HG02970 (cell line): ENCODE data around the gene HDAC9.
A peak's percentile ranks its signal among the peaks of the same experiment; 100 is the strongest.

Experiments
- ATAC-seq: cut with Tn5 transposase; IDR thresholded peaks from one replicate; pipeline ENCODE4 v1.9.1; 2021; ENCODE audit warnings: mild to moderate bottlenecking, moderate library complexity, moderate number of reproducible peaks; ENCODE audit not compliant: unreplicated experiment, low FRiP score

The HDAC9 gene

DNA sequence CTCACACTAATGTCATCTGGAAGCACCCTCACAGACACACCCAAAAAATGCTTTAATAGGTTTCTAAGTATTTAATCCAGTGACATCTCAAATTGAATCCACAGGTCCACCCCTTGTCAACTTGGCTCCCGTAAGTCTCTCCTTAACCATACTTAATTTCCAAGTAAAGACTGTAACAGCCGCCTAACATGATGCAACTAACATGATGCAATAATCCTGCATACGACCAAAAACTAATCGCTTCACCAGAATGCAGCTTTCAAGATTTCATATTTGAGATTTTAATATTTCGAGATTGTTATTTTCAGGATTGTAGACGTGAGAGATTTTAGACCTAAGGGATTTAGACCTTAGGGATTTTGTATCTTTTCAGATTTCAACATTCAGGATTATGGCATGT is 3.7 kb upstream of the HDAC9 start:
- ATAC-seq, result no peak

DNA sequence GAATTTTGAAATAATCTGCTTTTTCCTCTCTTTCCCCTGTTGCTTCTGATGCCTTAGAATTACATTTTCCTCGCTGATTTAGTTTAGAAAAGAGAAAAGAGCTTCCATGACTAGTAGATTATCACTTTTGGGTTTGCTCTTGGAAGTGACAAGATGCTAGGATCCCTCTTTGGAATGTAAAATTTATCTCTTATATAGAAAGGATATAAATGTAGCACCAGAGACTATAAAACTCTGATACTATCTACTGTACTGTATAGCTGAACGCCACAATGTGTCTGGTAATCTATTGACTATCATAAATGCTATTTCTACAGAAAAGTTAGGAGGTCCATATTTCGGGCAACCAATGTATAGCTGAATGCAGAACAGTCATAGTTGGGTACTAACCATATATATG is 1.1 kb upstream of the HDAC9 start:
- ATAC-seq, result no peak

DNA sequence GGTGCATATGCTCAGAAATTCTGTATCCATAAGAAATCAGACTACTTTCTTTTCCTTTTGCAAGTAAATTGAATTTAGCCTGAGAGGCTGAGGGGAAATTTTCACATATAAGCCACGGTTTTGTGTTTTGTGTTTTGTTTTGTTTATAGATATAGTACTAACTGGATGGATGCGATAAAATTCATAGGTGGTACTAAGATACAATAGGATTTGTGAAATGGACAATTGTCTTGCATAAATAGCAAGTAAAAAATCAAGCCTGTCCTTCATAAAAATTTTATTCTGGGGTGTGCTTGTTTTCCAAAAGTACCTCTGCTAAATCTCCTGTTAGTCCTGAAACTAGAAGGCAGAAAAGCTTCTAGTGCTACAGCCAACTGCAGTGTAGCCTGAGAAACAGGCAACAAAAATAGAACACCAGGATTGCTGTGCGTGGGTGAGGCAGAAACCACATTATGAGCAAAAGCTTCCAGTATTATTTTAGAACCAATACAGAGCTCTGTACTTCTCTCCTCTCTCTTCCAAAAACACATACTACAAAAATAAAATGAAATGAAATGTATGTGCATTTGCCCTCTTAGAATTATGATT is 634 bp upstream of the HDAC9 start:
- ATAC-seq, result no peak

DNA sequence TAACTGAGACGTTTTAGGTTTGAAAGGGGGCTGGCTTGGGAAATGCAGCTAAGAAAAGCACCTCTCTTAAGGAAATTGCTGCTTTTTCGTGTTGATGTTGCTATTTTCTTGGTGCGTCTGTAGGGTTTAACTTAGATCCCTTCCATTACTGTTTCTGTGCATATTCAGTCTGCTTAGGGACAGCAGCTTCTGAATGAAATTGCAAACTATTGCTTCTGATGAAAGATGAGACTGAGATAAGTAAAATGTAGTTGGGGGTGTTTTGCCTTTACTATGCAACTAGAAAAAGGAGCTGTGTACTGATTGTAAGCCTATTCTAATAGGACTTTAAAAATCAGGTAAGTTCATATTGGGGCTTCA is 772 bp downstream of the HDAC9 start:
- no peak for ATAC-seq

DNA sequence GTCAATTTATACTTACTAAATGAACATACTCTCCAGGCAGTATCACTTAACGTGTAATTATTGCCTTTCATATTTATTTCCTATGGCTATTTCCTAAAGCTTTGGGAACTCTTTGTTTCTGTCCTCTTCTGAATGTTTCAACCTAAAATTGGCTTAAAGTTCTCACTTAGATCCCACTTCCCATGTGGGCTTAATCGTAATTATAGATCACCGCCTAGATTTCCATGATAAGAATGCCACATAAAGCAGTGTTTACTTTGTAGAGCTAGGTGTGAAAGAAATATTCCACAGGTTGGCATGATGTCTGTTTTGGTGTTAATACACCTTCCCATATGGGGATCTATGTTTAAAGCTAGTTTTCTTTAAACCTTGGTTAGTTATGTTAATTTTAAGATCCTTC is 1.5 kb downstream of the HDAC9 start:
- no peak for ATAC-seq

DNA sequence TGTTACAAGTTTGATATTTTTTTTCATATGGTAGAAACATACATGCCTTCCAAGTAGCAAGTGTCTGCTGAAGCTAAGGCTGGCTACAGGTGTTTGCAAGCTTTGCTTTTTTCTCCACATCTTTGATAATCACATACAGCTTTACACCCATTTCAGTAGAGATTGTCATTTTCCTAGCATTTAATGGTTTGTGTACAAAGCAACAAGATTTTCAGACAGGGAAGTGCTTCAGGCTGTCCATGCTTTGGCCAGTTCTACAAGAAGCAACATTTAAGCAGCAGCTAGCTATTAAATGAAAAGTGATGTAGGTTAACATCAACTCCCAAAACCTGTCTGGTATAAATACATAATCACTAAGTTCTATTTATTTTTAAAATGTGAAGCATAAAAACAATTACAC is 2.3 kb downstream of the HDAC9 start:
- no peak for ATAC-seq

DNA sequence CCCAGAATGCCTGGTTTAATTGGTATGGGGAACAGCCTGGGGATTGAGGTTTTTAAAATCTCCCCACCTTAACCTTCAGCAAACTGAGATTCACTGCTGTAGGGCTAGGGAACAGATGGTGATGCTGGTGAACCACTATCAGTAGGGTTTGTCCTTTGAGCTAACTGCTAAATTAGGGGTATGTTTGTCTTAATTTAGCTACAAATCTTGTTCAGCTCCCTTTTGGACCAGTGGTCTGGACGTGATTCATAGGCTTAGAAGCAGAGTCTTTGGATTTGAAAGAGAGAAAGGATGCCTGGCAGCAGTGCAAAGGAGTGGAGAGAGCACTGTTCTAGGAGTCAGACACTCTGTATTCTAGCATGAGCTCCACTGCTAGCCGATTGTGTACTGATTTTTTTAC is 2.8 kb downstream of the HDAC9 start:
- ATAC-seq, result no peak

DNA sequence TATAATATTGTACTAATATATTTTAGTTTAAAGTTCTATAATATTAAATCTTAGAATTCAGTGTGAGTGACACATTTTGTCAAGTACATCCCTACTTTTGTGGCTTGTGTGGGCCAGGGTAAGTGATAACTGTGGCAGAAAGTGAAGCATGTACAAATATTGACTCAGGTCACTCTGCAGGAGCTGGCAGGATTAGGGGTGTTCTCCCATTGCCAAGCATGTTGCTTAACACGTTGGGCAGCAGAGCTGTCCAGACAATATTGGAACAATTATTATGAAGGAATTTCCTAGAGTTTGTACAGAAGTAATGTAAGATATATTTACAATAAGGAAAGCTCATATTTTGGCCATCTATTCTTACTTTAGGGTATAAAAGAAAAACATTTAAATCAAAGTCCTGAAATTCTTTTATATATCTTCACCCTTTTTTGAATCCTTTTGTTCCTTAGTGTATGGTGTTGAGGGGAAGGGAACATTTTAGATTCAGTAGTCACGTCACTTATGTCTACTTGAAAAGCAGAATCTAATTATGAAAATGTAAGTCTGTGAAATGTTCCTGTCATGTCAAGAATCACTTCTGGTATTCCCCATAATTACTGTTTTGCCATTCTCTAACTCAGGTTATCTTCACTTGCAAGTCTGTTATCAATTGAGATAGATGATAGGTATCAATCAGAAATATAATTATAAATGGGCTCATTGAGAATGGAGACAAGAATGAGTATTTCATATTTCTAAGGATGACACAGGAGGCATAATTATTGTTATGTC is 4.0 kb downstream of the HDAC9 start:
- ATAC-seq, result no peak

DNA sequence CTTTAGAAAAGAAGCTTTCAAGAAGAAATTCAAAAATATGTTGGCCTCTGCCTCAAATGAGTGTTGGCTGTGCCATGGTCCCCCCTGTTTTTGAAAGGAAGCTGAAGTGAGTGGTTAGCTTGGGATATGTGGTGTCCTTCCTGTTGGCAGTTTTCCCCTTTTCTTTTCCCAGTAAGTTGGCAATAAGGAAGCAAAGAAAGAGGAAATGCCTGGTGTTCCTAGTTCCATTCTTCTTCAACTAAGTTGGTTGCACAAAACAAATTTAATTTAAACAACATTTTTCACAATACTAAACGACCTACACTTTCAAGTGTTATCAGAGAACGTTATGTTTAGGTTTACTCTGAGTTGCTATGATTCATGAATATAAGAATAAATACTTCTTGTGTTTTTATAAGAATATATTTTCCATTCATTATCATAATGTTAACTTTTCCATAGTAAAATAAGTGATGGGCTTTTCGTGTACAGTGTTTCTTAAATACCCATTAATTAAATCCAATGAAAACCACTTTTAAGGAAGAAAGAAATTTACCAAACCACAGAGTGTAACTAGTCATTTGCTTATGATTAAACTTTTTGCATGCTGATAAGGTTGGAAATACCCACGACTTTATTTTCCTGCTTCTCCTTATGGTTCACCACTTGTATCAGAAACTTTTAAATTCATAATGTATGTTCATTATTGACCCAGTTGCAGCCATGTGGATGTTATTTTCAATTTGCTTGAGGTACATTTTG is 7.7 kb downstream of the HDAC9 start:
- no peak for ATAC-seq

DNA sequence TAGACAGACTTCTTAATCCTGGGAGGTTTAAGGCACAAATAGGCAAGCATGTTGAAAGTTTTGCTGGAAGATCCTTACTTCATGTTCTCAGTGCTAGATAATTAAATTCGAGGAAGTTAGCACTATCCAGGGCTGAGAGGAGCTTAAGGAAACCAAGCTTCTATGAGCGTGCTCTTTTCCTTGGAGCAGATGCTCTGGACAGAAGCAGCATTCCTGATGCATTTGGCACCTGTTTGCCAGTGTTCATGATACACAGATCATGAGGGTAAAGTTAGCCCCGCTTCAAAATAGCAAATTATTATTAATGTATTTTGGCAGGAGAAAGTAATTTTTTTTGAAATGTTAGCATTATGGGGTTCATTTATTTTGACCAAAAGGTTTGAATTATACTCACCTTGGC is 9.4 kb downstream of the HDAC9 start:
- no peak for ATAC-seq

DNA sequence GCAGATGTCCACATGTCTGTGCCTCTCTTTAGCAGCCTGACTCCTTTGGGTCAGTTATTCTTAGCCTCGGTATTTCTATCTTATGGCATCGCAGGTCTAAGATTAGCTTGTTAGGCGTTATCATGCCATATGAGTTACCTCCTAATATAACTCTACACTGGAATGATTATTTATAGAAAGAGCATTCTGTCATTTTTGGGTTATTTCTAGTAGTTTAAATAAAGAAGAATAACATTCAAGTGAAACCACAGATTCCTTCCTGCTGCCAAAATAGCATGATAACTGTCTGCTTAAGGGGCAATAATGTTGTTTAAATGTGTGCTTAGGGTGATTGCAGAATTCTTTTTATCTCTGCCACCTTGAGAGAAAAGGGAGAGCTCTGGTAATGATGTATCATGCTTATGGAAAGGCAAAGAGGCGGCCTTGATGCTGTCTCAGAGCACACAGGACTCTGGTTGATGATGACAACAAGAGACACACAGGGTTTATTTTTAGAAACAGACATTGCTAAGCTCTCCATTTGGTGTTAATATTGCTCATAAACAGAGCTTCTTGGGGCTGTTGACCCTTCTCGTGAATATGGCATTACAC is 10.4 kb downstream of the HDAC9 start:
- ATAC-seq, result no peak

DNA sequence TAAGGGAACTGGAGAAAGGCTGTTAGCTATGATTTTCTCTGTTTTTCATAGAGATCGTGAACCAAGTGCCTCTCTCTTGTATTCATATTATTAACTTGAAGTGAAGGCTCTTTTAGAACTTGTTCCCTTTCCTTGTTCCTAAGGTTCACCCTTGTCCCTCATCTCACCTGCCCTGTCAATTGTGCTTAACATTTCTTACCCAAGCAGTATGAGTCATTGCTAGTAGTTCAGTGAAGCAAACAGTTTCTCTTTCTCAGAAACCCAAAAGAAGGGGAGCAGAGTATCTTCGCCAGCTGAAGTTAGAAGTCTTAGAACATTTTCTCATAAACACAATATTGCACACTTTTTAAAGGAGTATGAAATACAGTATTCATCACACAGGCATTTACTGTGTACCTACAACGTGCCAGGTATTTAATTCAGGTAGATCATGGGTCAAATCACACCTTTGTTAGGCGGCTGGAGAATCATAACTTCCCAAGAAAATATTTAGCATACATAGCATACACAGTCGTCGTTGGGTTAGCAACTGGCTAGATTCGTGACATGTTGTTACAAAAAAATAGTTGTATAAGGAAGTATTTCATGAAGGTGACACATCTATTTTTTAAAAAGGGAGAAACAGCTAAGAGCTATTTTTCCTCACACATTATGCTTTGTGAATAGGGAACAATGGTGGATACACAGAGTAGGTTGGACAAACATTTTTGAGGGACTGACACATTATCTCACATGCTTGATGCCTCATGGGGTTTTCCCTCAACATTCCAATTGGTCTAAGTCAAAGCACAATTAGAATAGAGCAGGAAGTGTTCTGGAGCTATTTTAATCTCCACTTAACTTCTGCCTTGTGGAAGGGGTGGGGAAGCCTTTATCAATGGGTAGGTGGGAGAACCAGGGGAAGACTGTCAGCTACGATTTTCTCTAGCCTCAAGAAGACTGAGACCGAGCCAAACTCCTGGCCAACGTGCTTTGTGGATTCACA is 13.2 kb downstream of the HDAC9 start:
- ATAC-seq, result peak; percentile 70

DNA sequence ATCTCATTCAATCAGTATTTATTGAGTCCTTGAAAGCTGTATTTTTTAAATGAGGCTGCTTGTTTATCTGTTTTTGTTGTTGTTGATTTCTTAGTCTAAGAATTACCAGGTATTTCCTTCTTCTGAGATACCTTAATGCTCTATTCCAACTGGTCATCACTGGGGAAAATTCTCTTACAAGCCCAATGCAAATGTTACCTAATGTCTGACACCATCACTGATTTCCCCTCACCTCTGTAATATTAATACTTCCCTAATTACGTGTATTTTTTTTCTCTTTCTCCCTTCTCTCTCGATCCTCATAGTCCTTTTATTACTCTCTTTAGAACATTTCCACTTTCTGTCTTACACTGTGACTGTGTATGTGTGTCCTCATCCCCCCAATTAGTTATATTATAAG is 13.9 kb downstream of the HDAC9 start:
- no peak for ATAC-seq

DNA sequence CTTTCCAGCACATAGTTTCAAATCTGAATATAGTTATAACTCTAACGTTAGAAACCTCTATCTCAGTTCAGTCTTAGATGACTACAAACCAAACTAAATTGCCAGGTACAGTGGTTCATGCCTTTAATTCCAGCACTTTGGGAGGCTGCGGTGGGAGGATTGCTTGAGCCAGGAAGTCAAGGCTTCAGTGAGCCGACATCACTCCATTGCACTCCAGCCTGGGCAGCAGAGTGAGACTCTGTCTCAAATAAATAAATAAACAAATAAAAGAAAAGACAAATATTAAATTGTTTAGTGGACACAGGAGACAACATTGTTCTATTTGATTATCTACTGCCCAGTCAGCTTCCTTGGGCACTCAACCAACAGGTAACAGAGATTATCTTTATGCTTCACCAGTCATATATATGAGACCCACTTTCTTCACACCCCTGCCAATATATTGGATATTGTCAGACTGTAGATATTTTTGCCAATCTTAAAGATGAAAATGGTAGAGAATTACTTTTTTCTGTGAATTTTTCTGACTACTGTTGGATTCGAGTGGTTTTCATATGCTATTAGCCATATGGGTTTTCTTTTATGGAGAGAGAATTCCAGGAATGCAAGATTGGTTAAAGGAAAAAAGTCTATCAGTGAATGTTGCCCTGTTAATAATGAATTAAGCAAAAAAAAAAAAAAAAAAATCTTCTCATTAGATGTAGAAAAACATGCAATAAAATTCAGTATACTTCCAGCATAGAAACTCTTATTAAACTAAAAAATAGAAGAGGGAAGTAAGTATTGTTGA is 16.0 kb downstream of the HDAC9 start:
- no peak for ATAC-seq

DNA sequence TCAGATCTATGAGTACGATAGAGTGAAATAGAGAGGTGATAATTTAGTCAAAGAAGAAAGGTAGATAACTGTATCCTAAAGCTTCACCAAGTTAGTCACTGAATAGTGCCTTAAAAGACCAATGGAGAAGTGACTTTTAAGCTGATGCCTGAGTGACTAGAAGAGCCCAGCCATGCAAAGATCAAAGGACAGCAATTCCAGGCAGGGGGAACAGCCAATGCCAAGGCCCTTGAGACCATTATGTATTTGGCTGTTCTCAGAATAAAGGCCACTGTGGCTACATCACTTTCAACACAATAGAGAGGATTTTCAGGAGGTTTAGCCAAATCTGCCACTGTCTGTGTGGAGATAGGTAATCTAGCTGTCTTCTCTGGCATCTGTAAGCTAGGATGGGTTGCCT is 17.8 kb downstream of the HDAC9 start:
- ATAC-seq, result no peak

DNA sequence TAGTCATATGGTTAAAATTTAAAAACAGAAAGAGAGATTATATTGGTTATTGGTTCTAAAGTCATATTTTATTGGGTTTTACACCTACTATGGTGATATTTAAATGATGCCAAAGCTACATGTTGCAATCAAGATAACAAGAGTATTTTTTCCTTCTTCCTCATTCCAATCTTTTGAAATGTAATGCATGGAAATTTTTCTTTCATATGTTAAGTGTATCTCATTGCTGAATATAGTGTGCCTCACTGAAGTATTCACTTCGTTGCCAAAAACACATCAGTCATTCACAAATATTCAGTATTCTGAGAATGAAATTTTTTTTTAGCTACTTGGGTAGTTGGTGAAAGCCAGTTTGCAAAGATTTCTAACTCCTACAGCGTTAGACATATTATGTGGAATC is 19.5 kb downstream of the HDAC9 start:
- ATAC-seq, result no peak

DNA sequence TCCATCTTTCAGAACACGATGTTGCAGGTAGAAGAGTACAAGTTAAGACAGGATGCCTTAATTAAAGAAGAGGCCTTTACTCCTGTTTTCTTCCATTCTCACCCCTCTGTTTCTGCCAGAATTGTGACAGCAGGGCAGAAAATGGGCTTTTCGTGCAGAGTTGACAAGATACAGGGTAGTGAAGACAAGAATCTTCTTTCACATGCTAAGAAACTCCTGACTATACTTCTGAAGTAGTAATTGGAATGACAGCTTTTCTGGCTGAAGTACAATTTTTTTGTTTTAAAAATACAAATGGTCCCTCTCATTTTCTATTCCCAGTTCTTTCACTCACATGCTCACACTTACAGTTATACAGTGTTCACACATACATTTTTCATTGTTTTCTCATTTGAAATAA is 22.1 kb downstream of the HDAC9 start:
- ATAC-seq, result no peak

DNA sequence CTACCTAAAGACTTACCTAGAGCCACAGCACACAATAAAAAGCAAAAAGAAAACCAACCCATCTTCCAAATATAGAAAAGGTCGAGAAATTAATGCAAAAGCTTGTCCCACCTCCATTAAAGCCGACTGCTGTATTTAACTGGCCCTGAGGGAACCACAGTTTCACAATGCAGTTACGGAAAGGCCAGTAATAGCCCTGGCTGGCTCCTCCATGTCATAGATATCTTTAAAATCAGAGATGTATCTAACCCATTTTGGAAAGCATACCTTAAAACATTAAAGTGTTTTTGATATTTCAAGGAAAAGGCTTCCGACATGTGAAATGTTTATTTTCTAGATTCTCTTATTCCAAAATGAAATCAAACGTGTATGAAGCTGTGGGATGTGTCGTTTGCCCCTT is 23.0 kb downstream of the HDAC9 start:
- ATAC-seq, result no peak

DNA sequence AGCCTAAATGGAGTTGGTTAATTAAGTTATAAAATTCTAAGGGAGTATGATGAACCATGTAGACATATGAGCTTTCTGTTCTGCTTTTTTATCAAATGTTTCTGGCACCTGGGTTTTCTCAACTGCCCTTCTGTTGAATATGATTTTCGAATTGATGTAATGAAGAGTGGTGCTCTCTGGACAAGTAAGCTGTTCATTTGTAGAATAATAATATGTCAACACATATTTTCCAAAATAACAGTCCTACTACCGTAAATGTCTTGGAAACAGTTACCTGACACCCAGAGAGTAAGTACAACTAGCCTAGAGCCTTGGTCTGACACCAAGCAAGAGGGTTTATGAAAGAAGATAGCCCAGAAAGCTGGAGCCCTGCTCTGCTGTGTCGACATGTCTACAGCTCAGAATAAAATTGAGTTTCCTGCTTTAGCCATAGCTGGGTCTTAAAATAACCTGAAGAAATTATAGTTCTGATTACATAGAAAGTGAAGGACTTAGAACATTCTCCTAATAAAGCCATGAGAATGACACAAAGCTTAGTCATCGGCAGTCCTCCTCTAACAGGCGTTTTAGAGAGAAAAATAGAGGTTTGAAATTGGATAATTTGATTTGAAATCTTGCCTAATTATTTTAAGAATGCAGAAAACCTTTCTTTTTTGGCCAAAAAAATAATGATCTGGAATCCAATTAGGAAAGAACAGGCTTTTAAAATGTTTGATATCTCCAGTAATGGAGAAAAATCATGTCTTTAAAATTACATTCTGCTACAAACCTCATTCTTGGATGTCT is 25.1 kb downstream of the HDAC9 start:
- peak; percentile 72 for ATAC-seq
